ENCODE measurements around the gene RFNG.

Gene RFNG, protein sequence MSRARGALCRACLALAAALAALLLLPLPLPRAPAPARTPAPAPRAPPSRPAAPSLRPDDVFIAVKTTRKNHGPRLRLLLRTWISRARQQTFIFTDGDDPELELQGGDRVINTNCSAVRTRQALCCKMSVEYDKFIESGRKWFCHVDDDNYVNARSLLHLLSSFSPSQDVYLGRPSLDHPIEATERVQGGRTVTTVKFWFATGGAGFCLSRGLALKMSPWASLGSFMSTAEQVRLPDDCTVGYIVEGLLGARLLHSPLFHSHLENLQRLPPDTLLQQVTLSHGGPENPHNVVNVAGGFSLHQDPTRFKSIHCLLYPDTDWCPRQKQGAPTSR

DNA sequence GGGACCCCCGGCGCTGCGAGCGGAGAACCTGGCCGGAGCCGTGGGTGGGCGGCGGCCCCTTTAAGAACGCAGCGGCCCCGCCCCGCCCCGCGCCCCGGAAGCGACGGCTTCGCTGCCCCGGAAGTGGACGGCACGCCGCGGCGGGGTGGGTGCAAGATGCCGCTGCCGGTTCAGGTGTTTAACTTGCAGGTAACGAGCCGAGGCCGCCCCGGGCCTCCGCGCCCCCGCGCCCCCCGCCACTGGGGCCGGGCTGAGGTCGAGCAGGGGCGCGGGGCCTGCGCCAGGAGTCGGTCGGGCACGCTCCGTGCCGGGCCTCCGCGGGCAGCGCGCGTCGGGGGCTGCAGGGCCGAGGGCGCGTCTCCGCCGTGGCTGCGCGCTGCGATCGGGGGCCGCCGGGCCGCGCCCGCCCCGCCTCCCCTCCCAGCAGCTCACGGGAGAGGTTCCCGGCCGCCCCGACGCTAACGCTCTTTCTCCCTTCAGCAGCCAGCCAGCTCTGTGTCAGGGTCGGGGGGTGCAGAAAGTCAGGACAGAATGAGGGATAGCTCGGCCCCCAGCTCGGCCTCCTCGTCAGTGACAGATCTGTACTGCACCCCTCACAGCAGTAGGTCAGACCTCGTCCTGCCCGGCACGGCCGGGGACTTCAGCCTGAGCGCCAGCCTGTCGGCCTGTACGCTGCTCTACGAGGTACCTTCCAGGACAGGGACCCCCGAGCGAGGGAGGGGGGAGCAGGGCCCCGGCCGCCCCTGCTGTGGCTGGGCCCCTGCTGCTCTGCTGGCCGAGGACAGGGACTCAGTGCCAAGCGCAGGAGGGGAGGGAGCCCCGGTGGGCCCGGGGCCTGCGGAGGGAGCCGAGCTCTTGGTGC, at the start of gene RFNG, which contains the start of gene GPS1:
RFNG (minus strand) TSS at position 36 of the 862 bp plus-strand sequence. CDS start 45 bp downstream, outside the sequence.
GPS1 (plus strand) TSS at position 123 of the 862 bp plus-strand sequence; CDS start at position 157, 34 bp downstream.
- Histone ChIP-seq H3K4me3 (peak within 1 kb of the TSS; percentile 94 to 99 (median 97)), H4K20me1 (peaks cover 0 to 61% (median 49%) of the 10 kb centered on the region in 11 experiments; a peak in 20 of 22 replicates), H3K4me1 (peaks cover 28 to 43% (median 34%) of the 10 kb centered on the region in 10 experiments), H3K9me3 (replicated peaks in 1 of 11) (no peaks in the 10 kb centered on the region), H3K27me3 (no peaks in the 10 kb centered on the region), H3K27ac (peak within 1 kb of the TSS; percentile 63 to 81 (median 77)), H3K9ac (peak within 1 kb of the TSS; percentile 82 to 94 (median 89)), H3K36me3 (peaks cover 41 to 72% (median 67%) of the 10 kb centered on the region in 11 experiments), H3K4me2 (peak within 1 kb of the TSS; percentile 92 to 100 (median 99))
- TF ChIP-seq Cebpa-rat (IDR thresholded peaks at IDR 0.05), result no peak

DNA sequence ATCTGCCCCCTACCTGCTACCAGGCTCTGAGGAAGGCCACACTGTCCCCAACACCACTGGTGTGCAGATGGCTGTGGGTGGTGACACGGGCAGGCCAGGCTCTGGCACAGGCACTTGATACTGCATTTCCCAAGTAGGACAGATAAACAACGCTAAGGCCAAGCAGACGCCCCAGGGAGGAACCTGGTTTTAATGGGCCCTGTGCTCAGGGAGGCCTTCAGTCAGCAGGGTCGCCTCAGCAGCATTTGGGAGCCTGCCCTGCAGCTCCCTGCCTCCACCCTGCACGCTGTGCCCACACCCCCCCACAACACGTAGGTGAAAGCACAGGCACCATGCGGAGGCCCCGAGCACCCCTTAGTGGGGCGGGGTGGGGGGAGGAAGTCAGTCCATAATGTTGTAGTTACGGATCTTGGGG, 49.7 kb upstream of the RFNG start:
- peaks cover 0 to 15% (median 5%) of the 10 kb centered on the region in 11 experiments; a peak in 18 of 22 replicates for H3K36me3 ChIP-seq
- peak overlapping the region in 8 of 11 experiments; percentile 21 to 100 (median 96); a peak in 7 of 22 replicates for H3K9ac ChIP-seq
- H3K27ac ChIP-seq, result peak overlapping the region in 5 of 11 experiments; percentile 15 to 99 (median 93); a peak in 4 of 22 replicates
- H3K27me3 ChIP-seq, result no peaks in the 10 kb centered on the region
- H3K4me3 ChIP-seq, result no peak overlapping the region
- no peak for TF ChIP-seq Cebpa-rat (IDR thresholded peaks at IDR 0.05)
- peaks cover 51 to 79% (median 74%) of the 10 kb centered on the region in 10 experiments for H3K4me1 ChIP-seq
- H3K4me2 ChIP-seq, result peak overlapping the region in 9 of 11 experiments; percentile 95 to 100 (median 100); a peak in 16 of 22 replicates
- H3K9me3 ChIP-seq (replicated peaks in 1 of 11), result no peaks in the 10 kb centered on the region
- peaks cover 7 to 17% (median 15%) of the 10 kb centered on the region in 11 experiments; a peak in 21 of 22 replicates for H4K20me1 ChIP-seq

DNA sequence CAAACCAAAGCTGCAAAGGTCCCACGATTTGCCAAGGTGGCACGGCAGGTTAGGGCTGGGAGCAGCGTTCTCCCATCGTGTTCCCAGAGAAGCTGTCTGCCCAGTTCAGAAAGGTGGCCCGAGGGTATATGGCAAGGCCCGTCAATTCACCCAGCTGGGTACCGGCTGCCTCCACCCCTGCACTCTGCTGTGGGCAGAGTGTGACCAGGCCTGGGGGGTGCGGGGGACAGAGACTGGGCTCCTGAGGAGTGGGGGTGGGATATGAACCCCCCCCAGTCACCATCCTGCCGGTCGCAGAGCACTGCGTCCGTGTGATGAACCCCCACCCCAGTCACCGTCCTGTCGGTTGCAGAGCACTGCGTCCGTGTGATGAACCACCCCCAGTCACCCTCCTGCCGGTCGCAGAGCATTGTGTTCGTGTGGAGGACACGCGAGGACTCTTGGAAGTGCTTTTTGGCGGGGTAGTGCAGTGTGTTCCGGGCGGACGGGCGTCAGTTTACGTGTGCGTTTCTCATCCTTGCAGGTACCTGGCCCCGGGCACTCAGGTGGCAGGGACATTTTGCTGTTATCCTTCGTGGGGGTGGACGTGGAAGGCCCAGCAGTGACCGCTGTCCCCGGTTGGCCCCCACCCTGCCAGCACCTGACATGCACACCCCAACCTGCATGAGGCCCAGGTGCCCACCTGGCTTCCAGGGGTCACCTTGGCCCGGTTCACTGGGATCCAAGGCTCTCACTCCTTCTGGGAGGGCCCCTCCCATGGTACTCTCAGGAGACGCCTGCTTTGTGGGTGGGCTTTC, 49.1 kb upstream of the RFNG start:
- peaks cover 51 to 79% (median 74%) of the 10 kb centered on the region in 10 experiments for H3K4me1 ChIP-seq

DNA sequence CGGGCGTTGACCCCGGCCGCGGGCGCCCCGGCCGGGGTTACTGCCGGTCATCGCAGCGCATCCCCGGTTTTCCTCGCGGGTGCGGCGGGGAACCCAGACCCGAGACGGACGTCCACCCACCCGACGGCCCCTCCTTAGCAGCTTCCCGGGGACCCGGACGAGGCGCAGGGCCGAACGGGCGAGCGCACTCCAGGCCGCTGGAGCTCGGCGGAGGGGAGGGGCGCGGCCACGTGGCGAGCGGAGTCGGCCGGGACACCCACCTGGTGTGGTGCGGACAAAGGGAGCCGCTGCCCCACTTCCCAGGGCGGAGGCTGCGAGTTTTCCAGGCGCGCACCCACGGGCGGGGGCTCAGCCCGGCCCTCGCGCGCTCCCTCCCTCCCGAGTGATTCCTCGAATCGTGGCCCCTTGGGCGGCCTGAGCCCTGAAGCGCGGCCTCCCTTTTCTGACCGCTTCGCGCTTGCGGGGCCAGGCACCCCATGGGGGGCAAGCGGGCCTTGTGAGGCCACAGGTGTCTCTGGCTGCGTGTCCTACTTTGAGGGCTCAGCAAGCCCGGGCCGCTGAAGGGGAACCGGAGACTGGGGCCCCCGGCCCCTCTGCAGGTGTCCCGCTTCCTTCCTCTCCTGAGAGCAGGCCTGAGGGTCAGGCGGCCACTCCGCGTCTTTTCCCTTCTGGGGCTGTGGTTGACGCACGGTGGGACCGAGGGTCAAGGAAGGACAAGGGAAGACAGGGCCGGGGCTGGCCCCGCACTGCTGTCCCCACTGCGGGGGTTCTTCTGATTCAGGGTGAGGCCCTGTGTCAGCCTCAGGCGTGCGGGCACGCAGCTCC, 47.5 kb upstream of the RFNG start:
- Histone ChIP-seq H3K27ac (peak overlapping the region; percentile 91 to 99 (median 96)), H3K9ac (peak overlapping the region; percentile 85 to 100 (median 97)), H3K4me1 (peaks cover 44 to 71% (median 64%) of the 10 kb centered on the region in 10 experiments), H3K27me3 (no peaks in the 10 kb centered on the region), H3K4me2 (peak overlapping the region; percentile 94 to 100 (median 100)), H3K4me3 (peak overlapping the region; percentile 51 to 100 (median 76)), H3K9me3 (replicated peaks in 1 of 11) (no peaks in the 10 kb centered on the region), H3K36me3 (peaks cover 16 to 34% (median 25%) of the 10 kb centered on the region in 11 experiments), H4K20me1 (peaks cover 18 to 37% (median 34%) of the 10 kb centered on the region in 11 experiments; a peak in 21 of 22 replicates)
- no peak for TF ChIP-seq Cebpa-rat (IDR thresholded peaks at IDR 0.05)

More for the DNA sequence above, 49.1 kb upstream of the RFNG start:
- H3K9me3 ChIP-seq (replicated peaks in 1 of 11), result no peaks in the 10 kb centered on the region
- peak overlapping the region; percentile 94 to 100 (median 100) for H3K4me2 ChIP-seq
- peak overlapping the region in 10 of 11 experiments; percentile 93 to 99 (median 96); a peak in 18 of 22 replicates for H3K27ac ChIP-seq
- H3K4me3 ChIP-seq, result peak overlapping the region in 5 of 10 experiments; percentile 75 to 100 (median 77); a peak in 6 of 20 replicates
- peak overlapping the region; percentile 29 to 100 (median 97); a peak in 19 of 22 replicates for H3K9ac ChIP-seq
- no peaks in the 10 kb centered on the region for H3K27me3 ChIP-seq
- TF ChIP-seq Cebpa-rat (IDR thresholded peaks at IDR 0.05), result no peak
- H4K20me1 ChIP-seq, result peaks cover 13 to 23% (median 21%) of the 10 kb centered on the region in 11 experiments; a peak in 21 of 22 replicates
- peaks cover 5 to 21% (median 11%) of the 10 kb centered on the region in 11 experiments; a peak in 21 of 22 replicates for H3K36me3 ChIP-seq

DNA sequence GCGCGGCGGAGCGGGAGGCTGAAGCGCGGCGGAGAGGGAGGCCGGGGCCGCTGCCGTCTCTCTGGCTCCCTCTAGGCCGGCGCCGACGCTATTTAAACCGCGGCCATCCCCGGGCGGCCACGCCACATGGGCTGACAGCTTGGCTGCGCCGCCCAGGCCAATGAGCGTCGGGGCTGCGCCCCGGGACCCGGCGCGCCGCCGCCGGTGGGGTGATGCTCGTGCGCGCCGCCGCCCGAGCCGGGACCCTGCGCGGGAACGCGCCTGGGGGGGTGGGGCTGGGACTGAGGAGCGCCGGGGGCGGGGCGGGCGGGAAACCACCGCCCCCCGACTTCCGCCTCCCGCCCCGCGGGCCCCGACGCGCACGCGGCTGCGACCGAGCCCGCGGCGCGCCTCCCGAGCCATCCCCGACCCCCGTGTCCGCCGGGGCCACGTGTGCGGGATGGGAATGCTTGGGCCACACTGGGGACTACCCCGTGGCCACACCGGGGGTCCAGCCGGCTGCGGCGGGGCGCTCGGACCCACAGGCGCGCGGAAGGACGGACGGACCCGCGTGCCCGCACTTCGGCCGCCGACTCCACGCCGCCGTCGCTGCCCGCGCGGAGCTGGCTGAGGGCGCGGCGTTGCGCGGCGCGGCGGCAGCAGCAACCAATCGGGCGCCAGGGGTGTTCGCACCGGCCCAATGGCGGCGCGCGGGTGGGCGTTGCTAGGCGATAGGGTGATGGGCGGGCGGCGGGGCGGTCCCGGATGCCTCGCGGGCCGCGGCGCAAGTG, 46.7 kb upstream of the RFNG start, which contains the start of gene FASN:
FASN (minus strand) TSS at position 68 of the 770 bp plus-strand sequence. CDS start 1,791 bp downstream, outside the sequence.
- peaks cover 18 to 45% (median 41%) of the 10 kb centered on the region in 11 experiments; a peak in 21 of 22 replicates for H4K20me1 ChIP-seq
- peak within 1 kb of the TSS; percentile 92 to 100 (median 98) for H3K9ac ChIP-seq
- no peak for TF ChIP-seq Cebpa-rat (IDR thresholded peaks at IDR 0.05)
- H3K36me3 ChIP-seq, result peaks cover 22 to 42% (median 31%) of the 10 kb centered on the region in 11 experiments
- peak within 1 kb of the TSS; percentile 91 to 99 (median 97) for H3K27ac ChIP-seq
- peak within 1 kb of the TSS; percentile 83 to 100 (median 98) for H3K4me3 ChIP-seq
- peaks cover 44 to 65% (median 60%) of the 10 kb centered on the region in 10 experiments for H3K4me1 ChIP-seq
- no peaks in the 10 kb centered on the region for H3K27me3 ChIP-seq
- H3K9me3 ChIP-seq (replicated peaks in 1 of 11), result no peaks in the 10 kb centered on the region
- H3K4me2 ChIP-seq, result peak within 1 kb of the TSS; percentile 95 to 100 (median 100)

DNA sequence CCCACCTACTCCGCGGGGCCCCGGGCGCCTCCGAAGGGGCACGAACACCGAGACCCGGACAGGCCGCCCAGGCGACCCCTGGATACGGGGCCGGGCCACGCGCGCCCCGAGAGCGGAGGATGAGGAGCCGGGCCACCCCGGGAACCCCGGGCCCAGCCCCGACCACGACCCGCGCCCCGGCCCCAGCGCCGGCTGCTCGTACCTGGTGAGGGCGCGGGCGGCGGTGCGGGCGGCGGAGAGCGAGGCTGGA, 46.2 kb upstream of the RFNG start:
- Histone ChIP-seq H3K27me3 (no peaks in the 10 kb centered on the region), H3K36me3 (peaks cover 27 to 47% (median 36%) of the 10 kb centered on the region in 11 experiments), H3K27ac (peak overlapping the region; percentile 76 to 98 (median 96)), H3K4me3 (peak overlapping the region; percentile 83 to 100 (median 98)), H4K20me1 (peaks cover 18 to 50% (median 46%) of the 10 kb centered on the region in 11 experiments; a peak in 21 of 22 replicates), H3K4me1 (peaks cover 44 to 61% (median 57%) of the 10 kb centered on the region in 10 experiments), H3K9me3 (replicated peaks in 1 of 11) (no peaks in the 10 kb centered on the region), H3K9ac (peak overlapping the region; percentile 92 to 100 (median 98)), H3K4me2 (peak overlapping the region; percentile 92 to 100 (median 99))
- TF ChIP-seq Cebpa-rat (IDR thresholded peaks at IDR 0.05), result no peak
